Activated T-cell treated with anti-CD3 and anti-CD28 coated beads, Interleukin-2, amount 50 U/mL, for 4 hours (primary cell): Measurements from ENCODE around the gene MRGPRD. TPM values are rescaled to one million over a fixed set of nuclear protein-coding genes. Genes with fewer than 3 reads are reported as not detected.

Experiments
- ATAC-seq, 2 donors: fragments of 200-7000 bp; cut with Tn5 transposase; one replicate each; pipeline ENCODE4 v1.10.0; 2021
- DNase-seq: peaks from one replicate; pipeline ENCODE4 v3.0.0-alpha.2; 2020
- H3K27me3 Mint-ChIP-seq: one replicate; pipeline ENCODE4 v1.8.0; 2021; ENCODE audit warnings: low read depth, mixed read lengths
- H3K36me3 Mint-ChIP-seq: one replicate; pipeline ENCODE4 v1.8.0; 2022; ENCODE audit warnings: mixed read lengths; ENCODE audit not compliant: insufficient read depth
- H3K4me1 Mint-ChIP-seq: one replicate; pipeline ENCODE4 v1.8.0; 2021; ENCODE audit warnings: low read depth, mixed read lengths
- H3K4me3 Mint-ChIP-seq: one replicate; pipeline ENCODE4 v1.8.0; 2021; ENCODE audit warnings: mild to moderate bottlenecking, moderate library complexity, mixed read lengths
- H3K9me3 Mint-ChIP-seq: one replicate; pipeline ENCODE4 v1.8.0; 2021; ENCODE audit warnings: mixed read lengths
- total RNA-seq, 3 donors: library from RNA; stranded (reverse); gene quantifications; one replicate each; pipeline ENCODE4 v1.2.1, GENCODE V29; 2021

MRGPRD gene
- total RNA-seq, 3 donors from 2014 or later = not detected

GRCh38 chr11:68941324-68942094, 39.3 kb downstream of the MRGPRD start:
- Mint-ChIP-seq H3K27me3 (no peaks in the 10 kb centered on the region), H3K4me1 (no peaks in the 10 kb centered on the region), H3K4me3 (no peak overlapping the region), H3K36me3 (peaks cover 4% of the 10 kb centered on the region), H3K9me3 (no peaks in the 10 kb centered on the region)
- ATAC-seq (no peak), DNase-seq (no peak)

- Mint-ChIP-seq H3K4me1 (no peaks in the 10 kb centered on the region), H3K27me3 (no peaks in the 10 kb centered on the region), H3K36me3 (peaks cover 4% of the 10 kb centered on the region), H3K9me3 (no peaks in the 10 kb centered on the region), H3K4me3 (no peak overlapping the region)
- DNase-seq = no peak
- no peak for ATAC-seq
Observed at GRCh38 chr11:68940651-68941323, 40.0 kb downstream of the MRGPRD start.

DNA sequence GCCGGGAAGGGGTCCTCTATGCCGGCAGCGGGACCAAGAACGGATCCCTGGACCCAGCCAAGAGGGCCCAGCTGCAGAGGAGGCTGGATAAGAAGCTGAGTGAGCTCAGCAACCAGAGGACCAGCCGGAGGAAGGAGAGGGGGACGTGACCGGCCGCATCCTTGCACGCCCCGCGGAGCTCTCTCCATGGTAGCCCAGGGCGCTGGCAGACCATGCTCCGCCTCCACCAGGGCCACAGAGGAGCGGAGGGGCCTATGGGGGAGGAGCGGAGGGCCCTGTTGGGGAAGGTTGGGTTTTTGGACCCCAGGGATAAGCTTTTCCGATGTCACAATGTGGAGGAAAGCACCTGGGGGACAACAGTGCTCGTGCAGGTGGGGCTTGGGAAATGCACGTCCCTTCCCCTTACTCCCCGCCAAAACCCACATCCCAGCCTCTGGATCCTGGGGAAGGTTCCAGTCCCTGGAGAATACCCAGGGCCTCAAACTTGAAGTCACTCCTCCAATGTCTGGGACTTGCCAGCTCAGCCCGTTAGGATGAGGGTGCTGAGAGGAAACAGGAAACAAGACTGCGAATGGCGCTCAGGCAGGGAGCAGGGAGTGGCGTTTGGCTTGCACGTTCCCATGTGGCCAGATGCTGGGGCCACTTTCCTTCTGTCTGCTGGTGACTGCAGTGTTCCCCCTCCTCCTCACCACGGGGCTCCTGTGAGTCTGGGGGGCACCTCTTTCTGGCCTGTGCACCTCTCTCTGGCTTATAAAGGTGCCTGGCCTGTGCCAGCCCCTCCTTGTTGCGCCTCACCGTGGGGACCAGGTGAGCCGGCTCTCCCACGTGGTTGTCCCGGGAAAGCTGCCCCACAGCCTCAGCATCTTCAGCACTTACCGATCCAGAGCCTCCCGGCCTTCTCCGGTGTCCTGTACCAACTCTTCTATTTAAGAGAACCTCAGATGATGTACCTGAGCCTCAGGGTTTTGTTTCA, 40.9 kb downstream of the MRGPRD start:
- no peak for DNase-seq
- no peaks in the 10 kb centered on the region for H3K27me3 Mint-ChIP-seq
- H3K36me3 Mint-ChIP-seq = peaks cover 4% of the 10 kb centered on the region
- no peaks in the 10 kb centered on the region for H3K4me1 Mint-ChIP-seq
- H3K4me3 Mint-ChIP-seq = no peak overlapping the region
- no peaks in the 10 kb centered on the region for H3K9me3 Mint-ChIP-seq
- no peak for ATAC-seq

GRCh38 chr11:68938816-68939582, 41.8 kb downstream of the MRGPRD start:
- no peak for DNase-seq
- no peaks in the 10 kb centered on the region for H3K9me3 Mint-ChIP-seq
- H3K27me3 Mint-ChIP-seq = no peaks in the 10 kb centered on the region
- H3K4me3 Mint-ChIP-seq = no peak overlapping the region
- peaks cover 4% of the 10 kb centered on the region for H3K36me3 Mint-ChIP-seq
- H3K4me1 Mint-ChIP-seq = no peaks in the 10 kb centered on the region
- ATAC-seq = no peak

- no peak for ATAC-seq
- Mint-ChIP-seq H3K4me3 (no peak overlapping the region), H3K4me1 (no peaks in the 10 kb centered on the region), H3K27me3 (no peaks in the 10 kb centered on the region), H3K9me3 (no peaks in the 10 kb centered on the region), H3K36me3 (peaks cover 4% of the 10 kb centered on the region)
- no peak for DNase-seq
Observed at GRCh38 chr11:68938088-68938487, 42.7 kb downstream of the MRGPRD start.

DNA sequence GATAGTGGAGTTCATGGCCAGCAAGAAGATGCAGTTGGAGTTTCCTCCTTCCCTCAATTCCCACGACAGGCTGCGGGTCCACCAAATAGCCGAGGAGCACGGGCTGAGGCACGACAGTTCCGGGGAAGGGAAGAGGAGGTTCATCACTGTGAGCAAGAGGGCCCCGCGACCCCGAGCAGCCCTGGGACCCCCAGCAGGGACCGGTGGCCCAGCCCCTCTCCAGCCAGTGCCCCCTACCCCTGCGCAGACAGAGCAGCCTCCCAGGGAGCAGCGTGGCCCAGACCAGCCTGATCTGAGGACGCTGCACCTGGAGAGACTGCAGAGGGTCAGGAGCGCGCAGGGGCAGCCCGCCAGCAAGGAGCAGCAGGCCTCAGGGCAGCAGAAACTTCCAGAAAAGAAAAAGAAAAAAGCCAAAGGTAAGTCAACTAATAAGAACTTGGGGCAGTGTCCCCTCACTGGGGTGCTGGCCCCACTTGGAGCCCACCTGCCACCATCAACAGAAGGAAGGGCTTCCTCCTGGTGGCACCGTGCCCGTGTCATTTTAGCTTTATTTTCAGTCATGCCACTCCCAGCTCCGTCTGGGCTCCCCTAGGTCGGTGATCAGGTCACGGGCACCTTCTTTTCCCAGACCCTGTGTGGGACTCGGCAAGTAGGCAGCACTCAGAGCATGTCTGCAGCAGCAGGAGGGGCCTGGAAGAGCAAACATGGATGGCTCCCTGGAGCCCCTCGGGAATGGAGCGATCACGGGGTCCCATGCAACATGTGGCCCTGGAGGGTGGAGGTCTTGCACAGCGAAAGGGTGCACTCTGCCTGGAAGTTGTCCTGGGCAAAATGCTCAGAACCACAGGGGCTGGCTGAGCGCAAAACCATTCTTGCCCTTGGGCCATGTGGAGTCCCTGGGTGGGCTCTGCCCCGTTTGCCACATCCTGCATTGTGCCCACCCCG, 43.8 kb downstream of the MRGPRD start:
- ATAC-seq (no peak), DNase-seq (no peak)
- H3K4me3 Mint-ChIP-seq = no peak overlapping the region
- H3K4me1 Mint-ChIP-seq = no peaks in the 10 kb centered on the region
- peaks cover 7% of the 10 kb centered on the region for H3K36me3 Mint-ChIP-seq
- H3K9me3 Mint-ChIP-seq = no peaks in the 10 kb centered on the region
- no peaks in the 10 kb centered on the region for H3K27me3 Mint-ChIP-seq

DNA sequence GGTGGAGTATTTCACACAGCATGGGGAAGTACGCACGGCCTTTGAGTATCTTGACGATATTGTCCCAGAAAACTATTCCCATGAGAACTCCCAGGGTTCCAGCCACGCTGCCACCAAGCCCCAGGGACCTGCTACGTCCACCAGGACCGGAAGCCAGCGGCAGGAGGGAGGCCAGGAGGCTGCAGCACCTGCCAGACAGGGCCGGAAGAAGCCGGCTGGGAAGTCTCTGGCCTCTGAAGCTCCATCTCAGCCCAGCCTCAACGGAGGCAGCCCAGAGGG, 44.5 kb downstream of the MRGPRD start:
- ATAC-seq = no peak
- H3K4me1 Mint-ChIP-seq = no peaks in the 10 kb centered on the region
- H3K27me3 Mint-ChIP-seq = no peaks in the 10 kb centered on the region
- no peaks in the 10 kb centered on the region for H3K9me3 Mint-ChIP-seq
- H3K4me3 Mint-ChIP-seq = no peak overlapping the region
- peaks cover 12% of the 10 kb centered on the region for H3K36me3 Mint-ChIP-seq
- no peak for DNase-seq

DNA sequence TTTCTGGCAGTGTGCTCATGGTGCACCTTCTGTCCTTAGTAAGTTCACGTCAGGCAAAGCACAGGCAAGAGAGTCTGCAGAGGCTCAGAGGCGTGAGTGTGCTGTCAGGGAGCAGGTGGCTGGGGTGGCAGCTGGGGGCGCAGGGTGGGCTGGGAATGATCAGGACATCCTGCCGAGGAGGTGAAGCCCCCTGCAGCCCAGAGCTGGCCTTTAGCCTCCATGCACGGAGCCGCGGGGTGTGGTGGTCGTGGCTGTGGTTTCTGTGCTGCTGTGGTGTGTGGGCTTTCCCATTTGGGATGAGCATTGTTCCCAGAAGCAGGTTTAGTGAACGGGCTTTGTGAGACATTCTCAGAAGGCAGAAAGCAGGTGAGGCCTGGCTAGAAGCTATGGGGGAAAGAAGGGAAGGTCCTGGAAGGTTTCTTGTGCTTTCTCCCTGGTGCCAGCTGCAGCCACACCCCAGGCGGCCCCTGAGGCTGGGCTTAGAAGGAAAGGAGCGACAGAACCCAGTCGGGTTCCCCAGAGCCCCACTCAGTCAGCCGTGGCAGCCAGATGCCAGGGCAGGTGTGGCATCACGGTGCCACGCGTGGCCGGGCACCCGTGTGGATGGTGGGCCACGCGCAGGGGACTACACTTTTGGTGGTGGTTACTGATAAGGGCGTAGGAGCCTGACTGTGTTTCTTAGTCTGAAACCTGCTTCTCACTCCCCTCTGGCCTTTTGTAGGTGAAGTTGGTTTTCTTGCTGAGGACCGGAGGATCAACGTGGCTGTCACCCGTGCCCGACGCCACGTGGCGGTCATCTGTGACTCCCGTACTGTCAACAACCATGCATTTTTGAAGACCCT, 45.0 kb downstream of the MRGPRD start:
- ATAC-seq (no peak), DNase-seq (no peak)
- no peak overlapping the region for H3K4me3 Mint-ChIP-seq
- no peaks in the 10 kb centered on the region for H3K27me3 Mint-ChIP-seq
- peaks cover 13% of the 10 kb centered on the region for H3K36me3 Mint-ChIP-seq
- no peaks in the 10 kb centered on the region for H3K4me1 Mint-ChIP-seq
- H3K9me3 Mint-ChIP-seq = no peaks in the 10 kb centered on the region

DNA sequence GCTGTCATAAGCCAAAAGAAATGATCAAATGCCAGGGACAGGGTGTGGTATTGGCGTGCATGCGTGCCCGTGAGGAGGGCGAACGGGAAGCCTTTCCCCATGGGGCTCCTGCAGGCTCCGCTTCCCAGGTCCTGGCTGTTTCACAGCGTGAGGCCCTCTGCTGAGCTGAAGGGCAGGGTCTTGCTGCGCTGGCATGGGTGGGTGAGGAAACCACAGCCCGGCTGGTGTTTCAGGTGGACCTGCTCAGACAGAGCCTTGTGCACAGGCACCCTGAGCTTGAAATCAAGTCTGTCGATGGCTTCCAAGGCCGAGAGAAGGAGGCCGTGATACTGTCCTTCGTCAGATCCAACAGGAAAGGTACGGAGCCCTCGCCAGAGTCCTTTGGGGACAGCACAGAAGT, 45.7 kb downstream of the MRGPRD start:
- Mint-ChIP-seq H3K4me3 (no peak overlapping the region), H3K27me3 (no peaks in the 10 kb centered on the region), H3K9me3 (no peaks in the 10 kb centered on the region), H3K36me3 (peaks cover 15% of the 10 kb centered on the region), H3K4me1 (no peaks in the 10 kb centered on the region)
- DNase-seq (no peak), ATAC-seq (no peak)

GRCh38 chr11:68934666-68935065, 46.1 kb downstream of the MRGPRD start:
- no peak for ATAC-seq
- Mint-ChIP-seq H3K4me3 (no peak overlapping the region), H3K27me3 (no peaks in the 10 kb centered on the region), H3K9me3 (no peaks in the 10 kb centered on the region), H3K4me1 (no peaks in the 10 kb centered on the region), H3K36me3 (peaks cover 18% of the 10 kb centered on the region)
- DNase-seq = no peak

GRCh38 chr11:68934321-68934645, 46.5 kb downstream of the MRGPRD start:
- DNase-seq (no peak), ATAC-seq (no peak)
- no peaks in the 10 kb centered on the region for H3K4me1 Mint-ChIP-seq
- H3K27me3 Mint-ChIP-seq = no peaks in the 10 kb centered on the region
- no peak overlapping the region for H3K4me3 Mint-ChIP-seq
- no peaks in the 10 kb centered on the region for H3K9me3 Mint-ChIP-seq
- peaks cover 20% of the 10 kb centered on the region for H3K36me3 Mint-ChIP-seq

- H3K4me3 Mint-ChIP-seq = no peak overlapping the region
- H3K4me1 Mint-ChIP-seq = no peaks in the 10 kb centered on the region
- no peaks in the 10 kb centered on the region for H3K9me3 Mint-ChIP-seq
- DNase-seq (no peak), ATAC-seq (no peak)
- peaks cover 25% of the 10 kb centered on the region for H3K36me3 Mint-ChIP-seq
- no peaks in the 10 kb centered on the region for H3K27me3 Mint-ChIP-seq
Observed at GRCh38 chr11:68933605-68934320, 47.0 kb downstream of the MRGPRD start.
